Astrocyte (in vitro differentiated cells and primary cell): ENCODE data around the gene CRYBA2. TPM values are rescaled to one million over a fixed set of nuclear protein-coding genes. Genes with fewer than 3 reads are reported as not detected.

Experiments
- DNase-seq: peaks from one replicate; pipeline ENCODE4 v3.0.0-alpha.2; 2010; ENCODE audit warnings: low read depth
- FAIRE-seq: peaks from 2 replicates; lab custom pipeline; 2011; peaks lifted over from hg19 to GRCh38; lab: Jason Lieb, UNC
- H2AFZ ChIP-seq: 2 replicates; pipeline ENCODE4 v1.6.0; 2012; ENCODE audit warnings: low read depth, low read length, inconsistent platforms
- H3K27ac ChIP-seq: 2 replicates; pipeline ENCODE4 v1.5.1; 2011; ENCODE audit warnings: low read depth, low read length, inconsistent platforms
- H3K27me3 ChIP-seq: 2 replicates; pipeline ENCODE4 v1.6.0; 2011; ENCODE audit warnings: low read length, inconsistent platforms; ENCODE audit not compliant: insufficient read depth
- H3K36me3 ChIP-seq: 2 replicates; pipeline ENCODE4 v1.5.1; 2011; ENCODE audit warnings: low read length, inconsistent platforms; ENCODE audit not compliant: insufficient read depth
- H3K4me1 ChIP-seq: 2 replicates; pipeline ENCODE4 v1.5.1; 2011; ENCODE audit warnings: low read length, inconsistent platforms; ENCODE audit not compliant: insufficient read depth
- H3K4me2 ChIP-seq: 2 replicates; pipeline ENCODE4 v1.6.0; 2012; ENCODE audit warnings: low read length, inconsistent platforms
- H3K4me3 ChIP-seq: 2 replicates; pipeline ENCODE4 v1.5.1; 2011; ENCODE audit warnings: low read depth, mild to moderate bottlenecking, low read length, inconsistent platforms; ENCODE audit not compliant: insufficient read depth
- H3K79me2 ChIP-seq: 2 replicates; pipeline ENCODE4 v1.6.0; 2012; ENCODE audit warnings: mild to moderate bottlenecking, low read length, inconsistent platforms; ENCODE audit not compliant: insufficient read depth
- H3K9ac ChIP-seq: 2 replicates; pipeline ENCODE4 v1.6.0; 2012; ENCODE audit warnings: mild to moderate bottlenecking, low read length, inconsistent platforms
- H3K9me3 ChIP-seq: 2 replicates; pipeline ENCODE4 v1.5.1; 2012; ENCODE audit warnings: low read depth, mild to moderate bottlenecking, low read length, inconsistent platforms; ENCODE audit not compliant: insufficient read depth
- H4K20me1 ChIP-seq: 2 replicates; pipeline ENCODE4 v1.6.0; 2012; ENCODE audit warnings: low read length, inconsistent platforms; ENCODE audit not compliant: insufficient read depth
- H3K27ac Mint-ChIP-seq: one replicate; pipeline ENCODE4 v1.8.0; 2021; ENCODE audit warnings: mild to moderate bottlenecking, mixed read lengths; ENCODE audit not compliant: unreplicated experiment
- H3K27me3 Mint-ChIP-seq: one replicate; pipeline ENCODE4 v1.8.0; 2021; ENCODE audit warnings: low read depth, mixed read lengths; ENCODE audit not compliant: unreplicated experiment
- H3K36me3 Mint-ChIP-seq: one replicate; pipeline ENCODE4 v1.8.0; 2021; ENCODE audit warnings: low read depth, mixed read lengths; ENCODE audit not compliant: unreplicated experiment
- H3K4me1 Mint-ChIP-seq: one replicate; pipeline ENCODE4 v1.8.0; 2021; ENCODE audit warnings: low read depth, mixed read lengths; ENCODE audit not compliant: unreplicated experiment
- H3K4me3 Mint-ChIP-seq: one replicate; pipeline ENCODE4 v1.8.0; 2021; ENCODE audit warnings: mild to moderate bottlenecking, moderate library complexity, mixed read lengths; ENCODE audit not compliant: unreplicated experiment
- H3K9me3 Mint-ChIP-seq: one replicate; pipeline ENCODE4 v1.8.0; 2021; ENCODE audit warnings: mild to moderate bottlenecking, mixed read lengths; ENCODE audit not compliant: unreplicated experiment
- CTCF ChIP-seq: IDR thresholded peaks from 2 replicates; pipeline ENCODE4 v1.5.1; 2011; ENCODE audit warnings: low read depth, mild to moderate bottlenecking, inconsistent platforms, low read length, moderate library complexity; ENCODE audit not compliant: insufficient read depth
- EZH2 ChIP-seq: IDR thresholded peaks from 2 replicates; pipeline ENCODE4 v1.6.1; 2012; ENCODE audit warnings: mild to moderate bottlenecking, low read length, inconsistent platforms; ENCODE audit not compliant: insufficient read depth
- total RNA-seq: library from RNA; stranded (reverse); gene quantifications from 2 replicates; pipeline ENCODE4 v1.2.1, GENCODE V29; 2021

The CRYBA2 gene
- total RNA-seq, 1 donor from 2014 or later: not detected

- Mint-ChIP-seq H3K27me3 (peaks cover 82% of the 10 kb centered on the region), H3K9me3 (peaks cover 5% of the 10 kb centered on the region), H3K36me3 (no peaks in the 10 kb centered on the region), H3K4me1 (peaks cover 4% of the 10 kb centered on the region), H3K4me3 (peak overlapping the region; percentile 45), H3K27ac (no peak overlapping the region)
- Histone ChIP-seq H3K9ac (no peak overlapping the region), H4K20me1 (peaks cover 6% of the 10 kb centered on the region), H3K9me3 (no peaks in the 10 kb centered on the region), H3K4me3 (no peak overlapping the region), H2AFZ (peak overlapping the region; percentile 55), H3K27ac (no peak overlapping the region), H3K27me3 (peaks cover 79% of the 10 kb centered on the region), H3K36me3 (no peaks in the 10 kb centered on the region), H3K4me1 (peaks cover 9% of the 10 kb centered on the region), H3K79me2 (no peaks in the 10 kb centered on the region), H3K4me2 (peak overlapping the region; percentile 84)
- TF ChIP-seq EZH2: peak; percentile 35
- peak; percentile 62 for TF ChIP-seq CTCF
- FAIRE-seq (no peak), DNase-seq (peak; percentile 60)
Observed at GRCh38 chr2:218995972-218996711, 2.9 kb upstream of the CRYBA2 start.

GRCh38 chr2:218995561-218995960 lies 2.3 kb upstream of the CRYBA2 start:
- Histone ChIP-seq H2AFZ (no peak overlapping the region), H3K4me2 (peak overlapping the region; percentile 84), H3K79me2 (no peaks in the 10 kb centered on the region), H3K9ac (no peak overlapping the region), H4K20me1 (peaks cover 6% of the 10 kb centered on the region), H3K9me3 (no peaks in the 10 kb centered on the region), H3K27ac (no peak overlapping the region), H3K27me3 (peaks cover 79% of the 10 kb centered on the region), H3K4me3 (no peak overlapping the region), H3K4me1 (peaks cover 9% of the 10 kb centered on the region), H3K36me3 (no peaks in the 10 kb centered on the region)
- FAIRE-seq: no peak
- H3K4me3 Mint-ChIP-seq: peak overlapping the region; percentile 45
- H3K27ac Mint-ChIP-seq: no peak overlapping the region
- H3K27me3 Mint-ChIP-seq: peaks cover 82% of the 10 kb centered on the region
- H3K4me1 Mint-ChIP-seq: peaks cover 4% of the 10 kb centered on the region
- no peak for DNase-seq
- H3K9me3 Mint-ChIP-seq: peaks cover 5% of the 10 kb centered on the region
- TF ChIP-seq CTCF (no peak), EZH2 (peak; percentile 41)
- H3K36me3 Mint-ChIP-seq: no peaks in the 10 kb centered on the region
